Glomerular endothelial cell (primary cell): Measurements from ENCODE around the gene SNX2. TPM values are rescaled to one million over a fixed set of nuclear protein-coding genes. Genes with fewer than 3 reads are reported as not detected.

ENCODE experiments used
- total RNA-seq: library from RNA; depleted of rRNA; stranded (reverse); fragments of >200 nt; gene quantifications from 2 replicates; pipeline ENCODE4 v1.2.3, GENCODE V29; 2015

Gene SNX2
- total RNA-seq, 1 donor from 2014 or later, result 47.0 TPM

Other genes with a start within 250 kb of the SNX2 start
- gene SNX24, start 70.5 kb downstream of the SNX2 start, total RNA-seq, result 15.9 and 16.2 TPM in 2 replicates